HT1080 (cell line): ENCODE results near the gene PTPRN2. TPM values are rescaled to one million over a fixed set of nuclear protein-coding genes. Genes with fewer than 3 reads are reported as not detected.
A peak's percentile ranks its signal among the peaks of the same experiment; 100 is the strongest.

Experiments used
- DNase-seq: peaks from one replicate; pipeline ENCODE4 v3.0.0-alpha.2; 2015; ENCODE audit warnings: low read depth
- total RNA-seq: library from RNA; depleted of rRNA; stranded (reverse); fragments of >200 nt; shearing (Covaris generic); gene quantifications from 2 replicates; pipeline ENCODE4 v1.2.3, GENCODE V29; 2014

The PTPRN2 gene
- total RNA-seq, 1 experiment from 2014 or later = 0.31 TPM

- no peak for DNase-seq
Measured at GRCh38 chr7:157682946-157683746, 904.5 kb downstream of the PTPRN2 start.

GRCh38 chr7:157682064-157682945 lies 905.3 kb downstream of the PTPRN2 start:
- no peak for DNase-seq

GRCh38 chr7:157679607-157680006 lies 908.0 kb downstream of the PTPRN2 start:
- DNase-seq = no peak

GRCh38 chr7:157678501-157678900 lies 909.1 kb downstream of the PTPRN2 start:
- DNase-seq = no peak

- DNase-seq = peak; percentile 54
Measured at GRCh38 chr7:157676456-157677255, 911.0 kb downstream of the PTPRN2 start.

GRCh38 chr7:157676001-157676400 lies 911.6 kb downstream of the PTPRN2 start:
- no peak for DNase-seq

- DNase-seq = no peak
Measured at GRCh38 chr7:157675427-157675927, 912.1 kb downstream of the PTPRN2 start.

- DNase-seq = no peak
Measured at GRCh38 chr7:157674715-157675426, 912.8 kb downstream of the PTPRN2 start.

- DNase-seq = no peak
Measured at GRCh38 chr7:157674027-157674714, 913.5 kb downstream of the PTPRN2 start.

- no peak for DNase-seq
Measured at GRCh38 chr7:157673573-157673972, 914.0 kb downstream of the PTPRN2 start.

GRCh38 chr7:157671358-157672255 lies 916.0 kb downstream of the PTPRN2 start:
- DNase-seq = no peak

- no peak for DNase-seq
Measured at GRCh38 chr7:157670490-157671357, 916.9 kb downstream of the PTPRN2 start.

GRCh38 chr7:157669768-157670351 lies 917.8 kb downstream of the PTPRN2 start:
- DNase-seq = no peak

- no peak for DNase-seq
Measured at GRCh38 chr7:157668884-157669767, 918.5 kb downstream of the PTPRN2 start.

GRCh38 chr7:157668221-157668883 lies 919.3 kb downstream of the PTPRN2 start:
- no peak for DNase-seq

- DNase-seq = no peak
Measured at GRCh38 chr7:157667731-157668130, 919.9 kb downstream of the PTPRN2 start.
